ENCODE results near the gene VAV1. TPM values are rescaled to one million over a fixed set of nuclear protein-coding genes. Genes with fewer than 3 reads are reported as not detected.

VAV1 gene
- total and polyA plus RNA-seq, 2 of the 13 experiments (the other 11 are each of a cell fraction or from before 2014, with no cell fraction given): not detected

DNA sequence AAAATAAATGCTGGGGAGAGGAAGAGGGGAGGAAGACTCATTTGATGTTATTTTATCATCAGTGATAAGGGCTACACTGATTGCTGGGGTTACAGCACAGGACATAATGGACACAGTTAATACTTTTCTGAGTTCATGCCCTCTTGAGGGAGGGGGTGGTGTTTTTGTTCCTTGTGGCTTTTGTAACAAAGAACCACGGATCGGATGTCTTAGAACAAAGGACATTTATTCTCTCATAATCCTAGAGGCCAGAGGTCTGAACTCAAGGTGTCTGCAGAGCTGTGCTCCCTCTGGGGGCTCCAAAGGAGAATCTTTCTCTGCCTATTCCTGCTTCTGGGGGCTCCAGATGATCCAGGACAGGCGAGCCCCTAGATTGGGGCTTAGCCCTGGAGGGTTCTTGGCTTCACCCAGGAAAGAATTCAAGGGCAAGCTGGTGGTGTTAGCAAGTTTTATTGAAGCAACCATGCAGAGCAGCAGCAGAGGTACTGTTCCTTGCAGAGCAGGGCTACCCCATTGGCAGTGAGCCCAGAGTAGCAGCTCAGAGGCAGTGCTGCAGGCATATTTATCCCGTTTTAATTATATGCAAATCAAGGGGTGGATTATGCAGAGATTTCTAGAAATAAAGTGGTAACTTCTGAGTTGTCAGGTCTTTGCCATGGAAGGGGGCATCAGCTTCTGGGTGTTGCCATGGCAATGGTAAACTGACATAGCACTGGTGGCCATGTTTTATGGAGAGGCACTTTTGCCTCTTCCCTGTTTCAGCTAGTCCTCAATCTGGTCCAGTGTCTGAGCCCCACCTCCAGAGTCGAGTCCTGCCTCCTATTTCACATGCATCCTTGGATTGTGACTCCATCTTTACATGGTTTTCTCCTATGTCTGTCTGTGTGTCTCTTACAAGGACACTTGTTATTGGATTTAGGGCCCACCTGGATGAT is 18.0 kb downstream of the VAV1 start:
- Histone ChIP-seq H2AFZ (ENCODE audit: low read length) (no peak overlapping the region), H3K27me3 (ENCODE audit: control insufficient read depth in 1 of 2, insufficient read depth in 2 of 2, low read length in 2 of 2) (peaks cover 0 to 1% of the 10 kb centered on the region in 2 experiments; a peak in 1 of 5 replicates), H3K27ac (ENCODE audit: extremely low read length, insufficient read depth, low read length) (no peak overlapping the region), H3K36me3 (replicated peaks in 1 of 2; ENCODE audit: control insufficient read depth in 1 of 2, insufficient read depth in 2 of 2, low read length in 2 of 2) (no peaks in the 10 kb centered on the region), H3K79me2 (ENCODE audit: insufficient read depth, low read length) (no peaks in the 10 kb centered on the region), H3K4me3 (replicated peaks in 1 of 3; ENCODE audit: insufficient read depth in 1 of 3, low read depth in 2 of 3, low read length in 3 of 3) (no peak overlapping the region), H3K4me2 (ENCODE audit: low read depth, low read length) (no peak overlapping the region), H4K20me1 (ENCODE audit: insufficient read depth, low read length) (no peaks in the 10 kb centered on the region), H3K9ac (ENCODE audit: insufficient read depth, low read depth, low read length) (no peak overlapping the region), H3K4me1 (ENCODE audit: insufficient read depth, low read length) (no peaks in the 10 kb centered on the region), H3K9me3 (ENCODE audit: low read length) (peaks cover 6% of the 10 kb centered on the region; the same call in 1 of the 2 replicates)
- ATAC-seq (no peak), DNase-seq (ENCODE audit: low spot score) (no peak), FAIRE-seq (no peak)
- WGBS (ENCODE audit: low lambda C conversion rate): 3% methylated on average over 4 of the region's 5 CpGs
- TF ChIP-seq NCOR1 (IDR thresholded peaks at IDR 0.05; ENCODE audit: borderline replicate concordance, low read length) (no peak), ZNF782 (CRISPR knock-in tag; IDR thresholded peaks at IDR 0.05; ENCODE audit: borderline replicate concordance) (no peak), SNAPC2 (CRISPR knock-in tag; IDR thresholded peaks at IDR 0.05) (no peak), ZNF460 (CRISPR knock-in tag; IDR thresholded peaks at IDR 0.05; ENCODE audit: borderline replicate concordance) (no peak), PLRG1 (conservative IDR thresholded peaks at IDR 0.05) (no peak), ZNF644 (CRISPR knock-in tag; IDR thresholded peaks at IDR 0.05; ENCODE audit: low read depth) (no peak), NFIB (CRISPR knock-in tag; IDR thresholded peaks at IDR 0.05; ENCODE audit: borderline replicate concordance) (no peak), ATAD3A (CRISPR knock-in tag; IDR thresholded peaks at IDR 0.05) (no peak), ARNTL (CRISPR knock-in tag; IDR thresholded peaks at IDR 0.05) (no peak)
- TF ChIP-seq, protein P1, sequence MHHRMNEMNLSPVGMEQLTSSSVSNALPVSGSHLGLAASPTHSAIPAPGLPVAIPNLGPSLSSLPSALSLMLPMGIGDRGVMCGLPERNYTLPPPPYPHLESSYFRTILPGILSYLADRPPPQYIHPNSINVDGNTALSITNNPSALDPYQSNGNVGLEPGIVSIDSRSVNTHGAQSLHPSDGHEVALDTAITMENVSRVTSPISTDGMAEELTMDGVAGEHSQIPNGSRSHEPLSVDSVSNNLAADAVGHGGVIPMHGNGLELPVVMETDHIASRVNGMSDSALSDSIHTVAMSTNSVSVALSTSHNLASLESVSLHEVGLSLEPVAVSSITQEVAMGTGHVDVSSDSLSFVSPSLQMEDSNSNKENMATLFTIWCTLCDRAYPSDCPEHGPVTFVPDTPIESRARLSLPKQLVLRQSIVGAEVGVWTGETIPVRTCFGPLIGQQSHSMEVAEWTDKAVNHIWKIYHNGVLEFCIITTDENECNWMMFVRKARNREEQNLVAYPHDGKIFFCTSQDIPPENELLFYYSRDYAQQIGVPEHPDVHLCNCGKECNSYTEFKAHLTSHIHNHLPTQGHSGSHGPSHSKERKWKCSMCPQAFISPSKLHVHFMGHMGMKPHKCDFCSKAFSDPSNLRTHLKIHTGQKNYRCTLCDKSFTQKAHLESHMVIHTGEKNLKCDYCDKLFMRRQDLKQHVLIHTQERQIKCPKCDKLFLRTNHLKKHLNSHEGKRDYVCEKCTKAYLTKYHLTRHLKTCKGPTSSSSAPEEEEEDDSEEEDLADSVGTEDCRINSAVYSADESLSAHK (CRISPR knock-in tag; IDR thresholded peaks at IDR 0.05; ENCODE audit: borderline replicate concordance): no peak
- TF ChIP-seq, protein P2, sequence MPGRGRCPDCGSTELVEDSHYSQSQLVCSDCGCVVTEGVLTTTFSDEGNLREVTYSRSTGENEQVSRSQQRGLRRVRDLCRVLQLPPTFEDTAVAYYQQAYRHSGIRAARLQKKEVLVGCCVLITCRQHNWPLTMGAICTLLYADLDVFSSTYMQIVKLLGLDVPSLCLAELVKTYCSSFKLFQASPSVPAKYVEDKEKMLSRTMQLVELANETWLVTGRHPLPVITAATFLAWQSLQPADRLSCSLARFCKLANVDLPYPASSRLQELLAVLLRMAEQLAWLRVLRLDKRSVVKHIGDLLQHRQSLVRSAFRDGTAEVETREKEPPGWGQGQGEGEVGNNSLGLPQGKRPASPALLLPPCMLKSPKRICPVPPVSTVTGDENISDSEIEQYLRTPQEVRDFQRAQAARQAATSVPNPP (CRISPR knock-in tag; IDR thresholded peaks at IDR 0.05): no peak
- TF ChIP-seq, protein P3, sequence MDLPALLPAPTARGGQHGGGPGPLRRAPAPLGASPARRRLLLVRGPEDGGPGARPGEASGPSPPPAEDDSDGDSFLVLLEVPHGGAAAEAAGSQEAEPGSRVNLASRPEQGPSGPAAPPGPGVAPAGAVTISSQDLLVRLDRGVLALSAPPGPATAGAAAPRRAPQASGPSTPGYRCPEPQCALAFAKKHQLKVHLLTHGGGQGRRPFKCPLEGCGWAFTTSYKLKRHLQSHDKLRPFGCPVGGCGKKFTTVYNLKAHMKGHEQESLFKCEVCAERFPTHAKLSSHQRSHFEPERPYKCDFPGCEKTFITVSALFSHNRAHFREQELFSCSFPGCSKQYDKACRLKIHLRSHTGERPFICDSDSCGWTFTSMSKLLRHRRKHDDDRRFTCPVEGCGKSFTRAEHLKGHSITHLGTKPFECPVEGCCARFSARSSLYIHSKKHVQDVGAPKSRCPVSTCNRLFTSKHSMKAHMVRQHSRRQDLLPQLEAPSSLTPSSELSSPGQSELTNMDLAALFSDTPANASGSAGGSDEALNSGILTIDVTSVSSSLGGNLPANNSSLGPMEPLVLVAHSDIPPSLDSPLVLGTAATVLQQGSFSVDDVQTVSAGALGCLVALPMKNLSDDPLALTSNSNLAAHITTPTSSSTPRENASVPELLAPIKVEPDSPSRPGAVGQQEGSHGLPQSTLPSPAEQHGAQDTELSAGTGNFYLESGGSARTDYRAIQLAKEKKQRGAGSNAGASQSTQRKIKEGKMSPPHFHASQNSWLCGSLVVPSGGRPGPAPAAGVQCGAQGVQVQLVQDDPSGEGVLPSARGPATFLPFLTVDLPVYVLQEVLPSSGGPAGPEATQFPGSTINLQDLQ (CRISPR knock-in tag; IDR thresholded peaks at IDR 0.05): no peak
- ChIA-PET CTCF (ENCODE audit: low intra/inter-chr PET ratio, low total read pairs) (no interaction called here), POLR2A (no interaction called here)
- in situ Hi-C loops (cut with HindIII; ENCODE audit: extremely low pct_ligation_motif_present, low pct_unique_long_range_greater_than_20kb): no loop called here
- intact Hi-C loops (cut with micrococcal nuclease; ENCODE audit: unreplicated experiment): no loop called here
- no TSS peak for BruUV-seq (replicated peaks)
